K562 (cell line): Measurements from ENCODE around the gene CEACAM18. TPM values are rescaled to one million over a fixed set of nuclear protein-coding genes. Genes with fewer than 3 reads are reported as not detected.

ENCODE experiments used
- ATAC-seq: fragments of 200-7000 bp; cut with Tn5 transposase; 3 replicates; pipeline ENCODE4 v1.9.1; 2020; ENCODE audit warnings: moderate library complexity
- BruUV-seq: library from RNA; stranded (reverse); fragments of 400-500 nt; replicated peaks from 2 replicates; lab custom pipeline; 2021; lab: Mats Ljungman, UMichigan
- CTCF ChIA-PET: fragments of 300-600 bp; formaldehyde crosslinking; extraction: SDS; loops from one replicate; lab custom pipeline; 2021; ENCODE audit warnings: low intra/inter-chr PET ratio; lab: Yijun Ruan, JAX
- POLR2A ChIA-PET: fragments of 300-600, 350-650 bp; sonication (Branson Sonifier 250); formaldehyde crosslinking; extraction: SDS; loops from one replicate; lab custom pipeline; 2021; ENCODE audit warnings: antibody characterized with exemption, inconsistent platforms; lab: Yijun Ruan, JAX
- DNase-seq, 4 experiments: peaks; one replicate each; pipeline versions ENCODE4 v3.0.0 to v3.0.0-alpha.2; 2011 to 2018; ENCODE audit warnings: low spot score in 3 of 4, mixed read lengths in 3 of 4; ENCODE audit errors: extremely low read depth in 1 of 4
- FAIRE-seq: peaks from 2 replicates; lab custom pipeline; 2011; peaks lifted over from hg19 to GRCh38; lab: Jason Lieb, UNC
- H2AFZ ChIP-seq: 2 replicates; pipeline ENCODE4 v1.6.0; 2011; ENCODE audit warnings: low read depth, low read length, control low read depth, inconsistent platforms
- H3K27ac ChIP-seq: fragments of 200-600 bp; 3 replicates; pipeline ENCODE4 v1.8.0; 2011; ENCODE audit warnings: low read depth, mild to moderate bottlenecking, control low read depth, inconsistent platforms, low read length, moderate library complexity, mixed read lengths; ENCODE audit errors: extremely low read depth
- H3K27me3 ChIP-seq, 2 experiments: fragments of 300-600 bp in 1 of 2; 2 replicates in 1 of 2; 3 replicates in 1 of 2; pipeline versions ENCODE4 v1.6.0 to v1.8.0; 2011; ENCODE audit warnings: inconsistent platforms in 2 of 2, low read length in 2 of 2, mild to moderate bottlenecking in 1 of 2, mixed read lengths in 1 of 2, moderate library complexity in 1 of 2; ENCODE audit not compliant: control insufficient read depth in 2 of 2, insufficient read depth in 2 of 2
- H3K36me3 ChIP-seq: fragments of 300-600 bp; 3 replicates; pipeline ENCODE4 v1.8.0; 2011; ENCODE audit warnings: mild to moderate bottlenecking, low read length, inconsistent platforms; ENCODE audit not compliant: control insufficient read depth, insufficient read depth
- H3K4me1 ChIP-seq, 2 experiments: fragments of 200-600 bp in 1 of 2; replicated peaks in 1 of 2; 2 replicates in 1 of 2; 3 replicates in 1 of 2; pipeline versions ENCODE4 v1.5.1 to v1.8.0; 2011; ENCODE audit warnings: inconsistent platforms in 2 of 2, low read length in 2 of 2, mild to moderate bottlenecking in 1 of 2, mixed read lengths in 1 of 2, moderate library complexity in 1 of 2; ENCODE audit not compliant: control insufficient read depth in 2 of 2, insufficient read depth in 2 of 2
- H3K4me2 ChIP-seq: 2 replicates; pipeline ENCODE4 v1.6.1; 2011; ENCODE audit warnings: low read length, control low read depth, inconsistent platforms, mixed read lengths; ENCODE audit not compliant: insufficient read depth
- H3K4me3 ChIP-seq: fragments of 200-600 bp; sonication (generic), shearing (Covaris generic); 2 replicates; pipeline ENCODE4 v1.5.1; 2016; ENCODE audit warnings: control low read depth, inconsistent platforms
- H3K79me2 ChIP-seq: fragments of 200-600 bp; 3 replicates; pipeline ENCODE4 v1.8.0; 2011; ENCODE audit warnings: low read length, inconsistent platforms; ENCODE audit not compliant: control insufficient read depth, insufficient read depth
- H3K9ac ChIP-seq, 2 experiments: 2 replicates each; pipeline versions ENCODE4 v1.6.0 to v1.6.1; 2011; ENCODE audit warnings: low read depth in 2 of 2, low read length in 2 of 2, control low read depth in 1 of 2, inconsistent platforms in 1 of 2, mild to moderate bottlenecking in 1 of 2, mixed read lengths in 1 of 2; ENCODE audit not compliant: insufficient read depth in 1 of 2
- H3K9me1 ChIP-seq: one replicate; pipeline ENCODE4 v1.6.0; 2011; ENCODE audit warnings: inconsistent platforms, mild to moderate bottlenecking, low read length, moderate library complexity; ENCODE audit not compliant: control insufficient read depth, insufficient read depth
- H3K9me3 ChIP-seq: replicated peaks from 2 replicates; pipeline ENCODE4 v1.5.1; 2011; ENCODE audit warnings: low read depth, low read length, inconsistent platforms; ENCODE audit not compliant: control insufficient read depth, insufficient read depth
- H4K20me1 ChIP-seq: replicated peaks from 2 replicates; pipeline ENCODE4 v1.6.1; 2011; ENCODE audit warnings: low read length, inconsistent platforms, mixed read lengths; ENCODE audit not compliant: control insufficient read depth, insufficient read depth
- BRCA1 ChIP-seq, 2 experiments: fragments of 450-650 bp in 1 of 2; sonication (generic) in 1 of 2; formaldehyde crosslinking in 1 of 2; IDR thresholded peaks; 2 replicates each; pipeline versions ENCODE4 v1.5.0 to v1.6.1; 2017 to 2020; ENCODE audit warnings: mild to moderate bottlenecking in 1 of 2, missing genetic modification reagents in 1 of 2
- NFATC3 ChIP-seq: fragments of 450-650 bp; IDR thresholded peaks from 2 replicates; pipeline ENCODE4 v1.6.1; 2017; ENCODE audit warnings: mild to moderate bottlenecking
- NFYB ChIP-seq: IDR thresholded peaks from 2 replicates; pipeline ENCODE4 v1.6.1; 2011; ENCODE audit warnings: mild to moderate bottlenecking, moderate library complexity; ENCODE audit not compliant: insufficient read length; ENCODE audit errors: extremely low read depth
- SIN3A ChIP-seq, 2 experiments: fragments of 150-350 bp in 1 of 2; IDR thresholded peaks; 2 replicates each; pipeline ENCODE4 v1.6.1; 2011 to 2016; ENCODE audit warnings: borderline replicate concordance in 2 of 2, low read depth in 2 of 2, low read length in 2 of 2, mild to moderate bottlenecking in 2 of 2, moderate library complexity in 2 of 2; ENCODE audit not compliant: control insufficient read depth in 1 of 2
- SMARCC2 ChIP-seq: fragments of 450-650 bp; IDR thresholded peaks from 2 replicates; pipeline ENCODE4 v1.6.1; 2017; ENCODE audit warnings: antibody characterized with exemption, moderate library complexity, mild to moderate bottlenecking, low read depth
- SRSF9 ChIP-seq: fragments of 200-400 bp; formaldehyde crosslinking; IDR thresholded peaks from 2 replicates; pipeline ENCODE4 v1.6.1; 2017; ENCODE audit warnings: low read depth, low read length, borderline replicate concordance
- YBX1 ChIP-seq: fragments of 450-650 bp; IDR thresholded peaks from 2 replicates; pipeline ENCODE4 v1.7.1; 2016; ENCODE audit warnings: mild to moderate bottlenecking
- ZNF717 ChIP-seq: fragments of 250-450 bp; sonication (Bioruptor Pico); IDR thresholded peaks from 2 replicates; pipeline ENCODE4 v1.5.0; 2021
- WGBS: fragments of 100-300 bp; shearing (Covaris generic); methylation state at CpG from one replicate; pipeline ENCODE4 v1.1.6; 2016; ENCODE audit warnings: low coverage, mixed read lengths; ENCODE audit not compliant: insufficient coverage; ENCODE audit errors: missing lambda C conversion rate; 5-methylcytosine and 5-hydroxymethylcytosine counted together
- in situ Hi-C: fragments of 300-500 bp; cut with MboI; formaldehyde crosslinking; loops from 4 replicates; pipeline ENCODE4 v1.15.0; 2018; ENCODE audit warnings: inconsistent platforms, mixed read lengths
- intact Hi-C: fragments of 100-400 bp; cut with micrococcal nuclease; formaldehyde crosslinking; loops from 2 replicates; pipeline ENCODE4 v1.14.2; 2022
- polyA plus RNA-seq, 8 experiments: library from polyadenylated mRNA; depleted of rRNA in 4 of 8; stranded (reverse) in 5 of 8; unstranded in 3 of 8; fragments of >200 nt; fragmentation: Nextera tagmentation in 2 of 8; fragmentation: Illumina TruSeq in 1 of 8; extraction: Ambion mirVana in 2 of 8; extraction: Trizol in 1 of 8; gene quantifications; 2 replicates each; pipeline versions ENCODE4 v1.2.1 to v1.2.3, GENCODE V29; 2011 to 2014; ENCODE audit warnings: inconsistent platforms in 1 of 8, missing spikeins in 1 of 8
- total RNA-seq, 7 experiments: library from RNA; depleted of rRNA in 6 of 7; stranded (reverse); fragments of >200 nt in 6 of 7; fragmentation: Illumina TruSeq in 2 of 7; extraction: Trizol in 2 of 7; gene quantifications; 2 replicates each; pipeline versions ENCODE4 v1.2.1 to v1.2.3, GENCODE V29; 2011 to 2021; ENCODE audit warnings: low replicate concordance in 1 of 7
- TF ChIP-seq, protein P1 (sequence below): fragments of 450-650 bp; IDR thresholded peaks from 2 replicates; pipeline ENCODE4 v1.6.1; 2016
- TF ChIP-seq, protein P2 (sequence below): sonication (generic); formaldehyde crosslinking; IDR thresholded peaks from 2 replicates; pipeline ENCODE4 v1.8.1; 2023; ENCODE audit warnings: mild to moderate bottlenecking, missing genetic modification reagents
- TF ChIP-seq, protein P3 (sequence below): fragments of 450-650 bp; IDR thresholded peaks from 2 replicates; pipeline ENCODE4 v1.6.1; 2017; ENCODE audit warnings: mild to moderate bottlenecking, moderate library complexity

Gene CEACAM18
- total and polyA plus RNA-seq, 9 of the 15 experiments (the other 6 are each of a cell fraction or from before 2014, with no cell fraction given), result 0.08 to 0.24 (median 0.15) TPM; not detected in 3

DNA sequence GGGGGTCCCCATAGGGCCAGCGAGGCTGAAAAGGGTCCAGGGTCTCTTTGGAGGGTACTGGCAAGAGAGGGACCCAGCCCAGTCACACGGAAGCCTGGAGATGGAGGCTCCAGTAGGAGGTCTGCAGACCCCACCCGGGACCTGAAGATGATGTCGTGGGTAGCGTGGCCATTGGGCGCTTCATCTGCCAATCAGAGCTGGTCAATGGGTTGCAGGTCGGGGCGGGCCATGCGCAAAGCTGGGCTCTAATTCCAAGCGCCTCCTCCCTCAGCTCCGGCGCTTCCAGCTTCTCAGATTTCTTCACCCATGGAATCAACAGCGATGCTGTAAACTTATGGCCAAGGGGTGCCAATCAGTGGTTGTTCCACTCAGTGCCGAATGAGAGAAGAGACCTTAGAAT is 12.3 kb downstream of the CEACAM18 start:
- Histone ChIP-seq H3K27ac (no peak overlapping the region), H4K20me1 (no peaks in the 10 kb centered on the region), H3K9ac (no peak overlapping the region), H3K4me3 (no peak overlapping the region), H3K79me2 (no peaks in the 10 kb centered on the region), H3K27me3 (no peaks in the 10 kb centered on the region), H3K36me3 (no peaks in the 10 kb centered on the region), H3K9me1 (no peaks in the 10 kb centered on the region), H3K4me1 (peaks cover 5 to 6% of the 10 kb centered on the region in 2 experiments; a peak in 3 of 5 replicates), H2AFZ (no peak overlapping the region), H3K4me2 (no peak overlapping the region), H3K9me3 (no peaks in the 10 kb centered on the region)
- FAIRE-seq (no peak), ATAC-seq (no peak), DNase-seq (peak in 3 of 4 experiments; percentile 30 to 47 (median 39))
- ChIA-PET POLR2A (no interaction called here), CTCF (no interaction called here)
- no peak for TF ChIP-seq BRCA1 (IDR thresholded peaks at IDR 0.05)
- TF ChIP-seq BRCA1 (CRISPR knock-in tag; IDR thresholded peaks at IDR 0.05), result no peak
- TF ChIP-seq SIN3A (IDR thresholded peaks at IDR 0.05; ENCODE audit: borderline replicate concordance in 2 of 2, control insufficient read depth in 1 of 2, low read depth in 2 of 2, low read length in 2 of 2), result no peak
- TF ChIP-seq, protein P1, sequence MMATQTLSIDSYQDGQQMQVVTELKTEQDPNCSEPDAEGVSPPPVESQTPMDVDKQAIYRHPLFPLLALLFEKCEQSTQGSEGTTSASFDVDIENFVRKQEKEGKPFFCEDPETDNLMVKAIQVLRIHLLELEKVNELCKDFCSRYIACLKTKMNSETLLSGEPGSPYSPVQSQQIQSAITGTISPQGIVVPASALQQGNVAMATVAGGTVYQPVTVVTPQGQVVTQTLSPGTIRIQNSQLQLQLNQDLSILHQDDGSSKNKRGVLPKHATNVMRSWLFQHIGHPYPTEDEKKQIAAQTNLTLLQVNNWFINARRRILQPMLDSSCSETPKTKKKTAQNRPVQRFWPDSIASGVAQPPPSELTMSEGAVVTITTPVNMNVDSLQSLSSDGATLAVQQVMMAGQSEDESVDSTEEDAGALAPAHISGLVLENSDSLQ, result peak; percentile 83
- TF ChIP-seq, protein P2, sequence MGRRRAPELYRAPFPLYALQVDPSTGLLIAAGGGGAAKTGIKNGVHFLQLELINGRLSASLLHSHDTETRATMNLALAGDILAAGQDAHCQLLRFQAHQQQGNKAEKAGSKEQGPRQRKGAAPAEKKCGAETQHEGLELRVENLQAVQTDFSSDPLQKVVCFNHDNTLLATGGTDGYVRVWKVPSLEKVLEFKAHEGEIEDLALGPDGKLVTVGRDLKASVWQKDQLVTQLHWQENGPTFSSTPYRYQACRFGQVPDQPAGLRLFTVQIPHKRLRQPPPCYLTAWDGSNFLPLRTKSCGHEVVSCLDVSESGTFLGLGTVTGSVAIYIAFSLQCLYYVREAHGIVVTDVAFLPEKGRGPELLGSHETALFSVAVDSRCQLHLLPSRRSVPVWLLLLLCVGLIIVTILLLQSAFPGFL, result no peak
- no peak for TF ChIP-seq YBX1
- TF ChIP-seq NFATC3, result no peak
- no peak for TF ChIP-seq SMARCC2
- TF ChIP-seq, protein P3, sequence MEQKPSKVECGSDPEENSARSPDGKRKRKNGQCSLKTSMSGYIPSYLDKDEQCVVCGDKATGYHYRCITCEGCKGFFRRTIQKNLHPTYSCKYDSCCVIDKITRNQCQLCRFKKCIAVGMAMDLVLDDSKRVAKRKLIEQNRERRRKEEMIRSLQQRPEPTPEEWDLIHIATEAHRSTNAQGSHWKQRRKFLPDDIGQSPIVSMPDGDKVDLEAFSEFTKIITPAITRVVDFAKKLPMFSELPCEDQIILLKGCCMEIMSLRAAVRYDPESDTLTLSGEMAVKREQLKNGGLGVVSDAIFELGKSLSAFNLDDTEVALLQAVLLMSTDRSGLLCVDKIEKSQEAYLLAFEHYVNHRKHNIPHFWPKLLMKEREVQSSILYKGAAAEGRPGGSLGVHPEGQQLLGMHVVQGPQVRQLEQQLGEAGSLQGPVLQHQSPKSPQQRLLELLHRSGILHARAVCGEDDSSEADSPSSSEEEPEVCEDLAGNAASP, result no peak
- TF ChIP-seq ZNF717, result no peak
- TF ChIP-seq SRSF9, result no peak
- peak; percentile 37 for TF ChIP-seq NFYB
- in situ Hi-C loops, result no loop called here
- WGBS, result 82% methylated on average over 13 of the region's 14 CpGs
- intact Hi-C loops, result no loop called here
- no TSS peak for BruUV-seq
